ENCODE data around the gene MOK. TPM values are rescaled to one million over a fixed set of nuclear protein-coding genes. Genes with fewer than 3 reads are reported as not detected.

MOK gene
- polyA plus RNA-seq, 2 donors: 7.2 to 8.3 TPM

DNA sequence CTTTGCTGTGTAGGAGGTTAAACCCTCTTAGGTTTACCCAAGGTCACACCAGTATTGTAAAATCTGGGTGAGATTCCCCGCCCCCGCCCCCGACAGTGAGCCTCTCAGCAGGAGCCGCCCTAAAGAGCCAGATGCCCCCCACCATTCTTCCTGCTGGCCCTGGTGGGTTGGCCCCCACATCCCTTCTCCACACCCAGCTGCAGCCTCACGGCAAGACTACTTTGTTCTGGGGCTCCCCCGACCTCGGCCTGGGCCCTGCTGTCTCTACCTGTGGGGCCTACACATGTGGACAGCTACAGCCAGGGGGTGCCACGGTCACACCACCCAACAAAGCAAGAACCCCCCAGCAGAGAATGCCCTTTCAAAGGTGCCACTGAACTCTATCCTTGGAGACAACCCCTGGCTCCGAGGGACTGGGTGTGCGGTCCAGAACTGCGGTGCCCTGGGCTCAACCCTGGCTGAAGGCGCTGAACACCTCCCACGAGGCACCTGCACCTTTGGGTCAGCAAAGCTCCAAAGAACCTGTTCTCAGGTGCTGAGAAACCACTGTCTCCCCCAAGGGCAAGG is 82.9 kb downstream of the MOK start:
- Histone ChIP-seq H3K4me3 (ENCODE audit: low read depth in 1 of 2, low read length in 2 of 2) (no peak overlapping the region), H3K27ac (ENCODE audit: low read depth in 2 of 2, low read length in 1 of 2) (no peak overlapping the region), H3K27me3 (ENCODE audit: control insufficient read depth in 1 of 2, insufficient read depth in 2 of 2, low read length in 2 of 2) (no peaks in the 10 kb centered on the region), H3K9me3 (ENCODE audit: control insufficient read depth in 2 of 2, insufficient read depth in 1 of 2, low read depth in 1 of 2, low read length in 1 of 2) (no peaks in the 10 kb centered on the region), H3K36me3 (ENCODE audit: control insufficient read depth in 2 of 2, insufficient read depth in 2 of 2, low read length in 1 of 2) (peaks cover 4 to 18% of the 10 kb centered on the region in 2 donors), H3K4me1 (ENCODE audit: control insufficient read depth in 2 of 2, insufficient read depth in 2 of 2, low read length in 1 of 2) (peaks cover 0 to 3% of the 10 kb centered on the region in 2 donors)
- 85 to 91% methylated on average over 13 of the region's 13 CpGs for WGBS, 2 donors

DNA sequence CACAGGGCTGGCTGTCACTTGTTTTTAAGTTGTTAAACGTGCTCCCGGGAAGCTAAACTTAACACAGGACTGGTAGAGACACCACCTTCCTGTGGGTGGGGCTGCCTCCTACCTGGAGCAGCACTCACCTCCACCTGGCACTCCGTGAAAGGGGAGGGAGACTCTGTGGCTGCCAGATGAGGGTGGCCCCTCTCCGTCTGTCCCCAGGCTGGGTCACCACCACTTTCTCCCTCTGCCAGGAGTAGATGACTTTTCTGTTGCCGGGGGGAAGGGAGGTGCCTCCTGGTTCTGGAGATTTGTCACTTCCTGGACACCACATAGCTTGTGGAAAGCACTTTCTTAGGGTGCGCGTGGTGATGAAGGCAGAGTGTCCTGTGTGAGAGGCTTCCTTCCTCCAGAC is 83.9 kb downstream of the MOK start:
- WGBS, 2 donors: 41 to 49% methylated on average over 7 of the region's 7 CpGs
- Histone ChIP-seq H3K27ac (ENCODE audit: low read depth in 2 of 2, low read length in 1 of 2) (no peak overlapping the region), H3K27me3 (ENCODE audit: control insufficient read depth in 1 of 2, insufficient read depth in 2 of 2, low read length in 2 of 2) (no peaks in the 10 kb centered on the region), H3K36me3 (ENCODE audit: control insufficient read depth in 2 of 2, insufficient read depth in 2 of 2, low read length in 1 of 2) (peaks cover 4 to 18% of the 10 kb centered on the region in 2 donors), H3K4me1 (ENCODE audit: control insufficient read depth in 2 of 2, insufficient read depth in 2 of 2, low read length in 1 of 2) (peaks cover 0 to 3% of the 10 kb centered on the region in 2 donors), H3K9me3 (ENCODE audit: control insufficient read depth in 2 of 2, insufficient read depth in 1 of 2, low read depth in 1 of 2, low read length in 1 of 2) (no peaks in the 10 kb centered on the region), H3K4me3 (ENCODE audit: low read depth in 1 of 2, low read length in 2 of 2) (no peak overlapping the region)

DNA sequence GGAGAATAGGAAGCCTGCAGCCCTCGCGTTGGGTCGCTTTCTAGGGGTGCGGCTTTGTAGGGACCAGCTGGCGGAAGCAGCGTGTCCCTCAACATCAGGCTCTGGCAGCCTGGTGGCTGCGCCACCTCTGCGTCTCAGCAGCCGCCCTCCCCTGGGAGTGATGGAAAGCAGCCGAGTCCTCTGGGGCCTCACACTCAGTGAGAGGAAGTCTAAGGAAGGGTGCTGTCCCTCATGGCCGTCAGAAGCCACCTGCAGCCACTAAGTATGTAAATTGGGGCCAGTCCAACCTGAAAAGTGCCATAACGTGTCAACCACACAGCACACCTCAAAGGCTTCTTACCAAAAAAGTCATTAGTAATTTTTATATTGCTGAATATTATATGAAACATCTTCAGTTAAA is 84.9 kb downstream of the MOK start:
- Histone ChIP-seq H3K27ac (ENCODE audit: low read depth in 2 of 2, low read length in 1 of 2) (no peak overlapping the region), H3K4me1 (ENCODE audit: control insufficient read depth in 2 of 2, insufficient read depth in 2 of 2, low read length in 1 of 2) (peaks cover 0 to 3% of the 10 kb centered on the region in 2 donors), H3K4me3 (ENCODE audit: low read depth in 1 of 2, low read length in 2 of 2) (no peak overlapping the region), H3K9me3 (ENCODE audit: control insufficient read depth in 2 of 2, insufficient read depth in 1 of 2, low read depth in 1 of 2, low read length in 1 of 2) (no peaks in the 10 kb centered on the region), H3K36me3 (ENCODE audit: control insufficient read depth in 2 of 2, insufficient read depth in 2 of 2, low read length in 1 of 2) (peaks cover 4 to 18% of the 10 kb centered on the region in 2 donors), H3K27me3 (ENCODE audit: control insufficient read depth in 1 of 2, insufficient read depth in 2 of 2, low read length in 2 of 2) (no peaks in the 10 kb centered on the region)
- WGBS, 2 donors: 83 to 86% methylated on average over 12 of the region's 12 CpGs

DNA sequence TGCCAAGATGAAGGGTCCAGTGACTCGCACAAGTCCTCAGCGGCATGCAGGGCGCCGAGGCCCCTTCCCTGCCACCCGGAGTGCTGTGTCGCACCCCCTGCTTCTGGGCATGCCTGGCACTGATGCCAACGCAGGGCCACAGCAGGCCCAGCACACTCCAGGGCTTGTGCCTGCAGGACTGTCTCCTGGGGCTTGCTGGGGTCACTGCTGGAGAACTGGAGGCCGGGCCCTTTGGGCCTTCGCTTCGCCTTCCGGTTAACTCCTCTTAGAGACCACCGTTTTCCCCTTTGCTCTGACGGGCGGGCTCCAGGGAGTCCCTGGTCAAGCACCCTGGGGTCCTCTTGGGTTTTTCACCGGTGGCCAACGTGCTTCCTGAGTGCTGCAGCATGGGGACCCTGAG is 85.6 kb downstream of the MOK start:
- Histone ChIP-seq H3K27ac (ENCODE audit: low read depth in 2 of 2, low read length in 1 of 2) (no peak overlapping the region), H3K36me3 (ENCODE audit: control insufficient read depth in 2 of 2, insufficient read depth in 2 of 2, low read length in 1 of 2) (peaks cover 4 to 18% of the 10 kb centered on the region in 2 donors)
- 94 to 97% methylated on average over 16 of the region's 16 CpGs for WGBS, 2 donors

DNA sequence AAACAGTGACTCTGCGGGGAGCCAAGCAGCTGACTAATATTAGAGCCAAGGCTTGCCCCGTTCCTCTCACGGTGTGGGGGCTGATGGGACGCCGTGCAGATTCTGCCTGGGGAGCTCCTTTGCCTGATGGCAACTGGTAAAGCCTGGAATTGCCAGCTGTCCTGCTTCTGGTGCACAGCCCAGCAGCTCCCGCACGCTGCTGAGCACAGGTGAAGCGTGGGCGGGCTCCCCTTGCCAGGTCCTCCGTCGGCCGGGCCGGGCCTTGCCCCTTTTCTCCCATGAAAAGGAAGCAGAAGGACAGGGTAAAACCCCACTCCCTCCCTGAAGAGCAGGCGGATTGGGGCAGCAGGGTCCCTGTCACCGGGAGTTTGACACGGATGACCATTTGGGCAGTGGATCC is 86.3 kb downstream of the MOK start:
- 77 to 86% methylated on average over 16 of the region's 16 CpGs for WGBS, 2 donors
- Histone ChIP-seq H3K4me3 (ENCODE audit: low read depth in 1 of 2, low read length in 2 of 2) (no peak overlapping the region), H3K4me1 (ENCODE audit: control insufficient read depth in 2 of 2, insufficient read depth in 2 of 2, low read length in 1 of 2) (peaks cover 0 to 3% of the 10 kb centered on the region in 2 donors), H3K27ac (ENCODE audit: low read depth in 2 of 2, low read length in 1 of 2) (no peak overlapping the region), H3K9me3 (ENCODE audit: control insufficient read depth in 2 of 2, insufficient read depth in 1 of 2, low read depth in 1 of 2, low read length in 1 of 2) (no peaks in the 10 kb centered on the region), H3K27me3 (ENCODE audit: control insufficient read depth in 1 of 2, insufficient read depth in 2 of 2, low read length in 2 of 2) (no peaks in the 10 kb centered on the region), H3K36me3 (ENCODE audit: control insufficient read depth in 2 of 2, insufficient read depth in 2 of 2, low read length in 1 of 2) (peaks cover 4 to 23% of the 10 kb centered on the region in 2 donors)

More for the DNA sequence above, 85.6 kb downstream of the MOK start:
- Histone ChIP-seq H3K9me3 (ENCODE audit: control insufficient read depth in 2 of 2, insufficient read depth in 1 of 2, low read depth in 1 of 2, low read length in 1 of 2) (no peaks in the 10 kb centered on the region), H3K4me3 (ENCODE audit: low read depth in 1 of 2, low read length in 2 of 2) (no peak overlapping the region), H3K4me1 (ENCODE audit: control insufficient read depth in 2 of 2, insufficient read depth in 2 of 2, low read length in 1 of 2) (peaks cover 0 to 3% of the 10 kb centered on the region in 2 donors), H3K27me3 (ENCODE audit: control insufficient read depth in 1 of 2, insufficient read depth in 2 of 2, low read length in 2 of 2) (no peaks in the 10 kb centered on the region)

DNA sequence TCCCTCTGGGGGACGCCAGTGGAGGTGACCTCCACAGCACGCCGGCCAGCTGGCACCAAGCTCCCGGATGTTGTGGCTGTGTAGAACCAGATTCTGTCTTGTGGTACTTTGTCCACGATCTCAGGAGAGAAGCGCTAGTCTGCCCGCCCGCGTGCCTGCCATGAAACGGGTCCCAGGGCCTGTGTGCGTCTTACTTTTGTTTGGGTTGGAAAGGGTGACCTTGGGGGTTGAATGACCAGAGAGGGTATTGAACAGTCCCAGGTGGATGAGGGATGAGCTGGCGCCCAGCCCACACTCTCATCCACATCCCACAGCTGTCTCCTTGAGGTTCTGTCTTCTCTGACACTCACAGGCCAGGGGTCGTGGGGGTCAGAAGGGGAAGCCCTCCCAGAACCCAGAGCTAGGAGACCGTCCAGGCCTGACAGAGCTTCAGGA is 87.0 kb downstream of the MOK start:
- Histone ChIP-seq H3K4me1 (ENCODE audit: control insufficient read depth in 2 of 2, insufficient read depth in 2 of 2, low read length in 1 of 2) (peaks cover 0 to 3% of the 10 kb centered on the region in 2 donors), H3K4me3 (ENCODE audit: low read depth in 1 of 2, low read length in 2 of 2) (no peak overlapping the region), H3K27me3 (ENCODE audit: control insufficient read depth in 1 of 2, insufficient read depth in 2 of 2, low read length in 2 of 2) (no peaks in the 10 kb centered on the region), H3K9me3 (ENCODE audit: control insufficient read depth in 2 of 2, insufficient read depth in 1 of 2, low read depth in 1 of 2, low read length in 1 of 2) (no peaks in the 10 kb centered on the region), H3K27ac (ENCODE audit: low read depth in 2 of 2, low read length in 1 of 2) (no peak overlapping the region), H3K36me3 (ENCODE audit: control insufficient read depth in 2 of 2, insufficient read depth in 2 of 2, low read length in 1 of 2) (peaks cover 4 to 22% of the 10 kb centered on the region in 2 donors)
- WGBS, 2 donors: 86 to 92% methylated on average over 14 of the region's 14 CpGs

DNA sequence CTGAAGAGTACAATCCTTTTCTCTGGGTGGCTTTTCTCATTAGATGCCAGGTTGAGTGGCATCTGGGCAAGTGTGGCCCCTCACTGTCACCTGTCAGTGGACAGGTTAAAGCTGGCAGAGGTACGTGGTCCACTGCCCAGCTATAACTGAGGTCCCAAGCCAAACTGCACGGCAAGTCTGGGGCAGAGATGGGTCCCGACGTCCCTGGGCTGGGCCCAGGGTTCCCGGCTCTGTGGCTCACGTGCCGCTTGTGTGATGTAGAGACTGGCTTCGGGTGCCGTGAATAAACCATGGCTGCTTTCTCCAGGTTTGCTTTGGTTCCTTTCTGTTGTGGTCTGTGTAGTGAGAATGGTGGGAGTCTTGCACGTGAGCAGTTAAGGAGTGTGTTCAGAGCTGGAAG is 87.6 kb downstream of the MOK start:
- Histone ChIP-seq H3K4me1 (ENCODE audit: control insufficient read depth in 2 of 2, insufficient read depth in 2 of 2, low read length in 1 of 2) (peaks cover 0 to 3% of the 10 kb centered on the region in 2 donors), H3K27ac (ENCODE audit: low read depth in 2 of 2, low read length in 1 of 2) (no peak overlapping the region), H3K36me3 (ENCODE audit: control insufficient read depth in 2 of 2, insufficient read depth in 2 of 2, low read length in 1 of 2) (peaks cover 4 to 22% of the 10 kb centered on the region in 2 donors), H3K4me3 (ENCODE audit: low read depth in 1 of 2, low read length in 2 of 2) (no peak overlapping the region), H3K27me3 (ENCODE audit: control insufficient read depth in 1 of 2, insufficient read depth in 2 of 2, low read length in 2 of 2) (no peaks in the 10 kb centered on the region), H3K9me3 (ENCODE audit: control insufficient read depth in 2 of 2, insufficient read depth in 1 of 2, low read depth in 1 of 2, low read length in 1 of 2) (no peaks in the 10 kb centered on the region)
- WGBS, 2 donors: 94 to 95% methylated on average over 10 of the region's 10 CpGs

DNA sequence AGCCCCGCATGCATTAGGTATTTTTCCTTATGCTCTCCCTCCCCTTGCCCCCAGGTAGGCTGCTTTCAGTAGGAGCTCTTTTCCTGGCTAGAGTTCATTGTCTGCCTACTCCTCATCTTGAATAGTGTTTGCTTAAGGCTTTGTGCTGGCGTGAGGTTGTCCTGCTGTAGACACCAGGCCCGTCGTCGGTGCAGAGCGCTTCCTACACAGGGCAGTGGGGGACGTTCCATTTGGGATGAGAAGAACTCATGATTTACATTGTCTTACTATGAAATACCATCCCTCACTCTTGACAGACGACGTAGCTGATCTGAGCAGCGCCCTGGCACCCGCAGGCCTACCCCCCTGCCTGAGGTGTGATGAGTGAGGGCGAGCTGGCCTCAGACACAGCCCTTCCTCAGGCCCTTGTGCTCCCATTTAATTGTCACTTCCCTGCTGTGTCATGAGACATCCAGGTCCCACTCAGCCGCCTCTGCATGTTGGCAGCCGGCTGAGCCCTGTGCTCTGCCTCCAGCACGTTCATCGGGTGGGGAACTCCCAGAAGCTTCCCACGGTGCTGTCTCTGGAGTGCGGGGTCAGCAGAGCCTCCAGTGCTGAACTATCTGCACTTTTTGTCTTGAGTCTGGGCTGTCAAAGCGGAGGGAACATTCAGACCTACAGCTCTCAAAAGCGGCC is 89.3 kb downstream of the MOK start:
- Histone ChIP-seq H3K4me3 (ENCODE audit: low read depth in 1 of 2, low read length in 2 of 2) (no peak overlapping the region), H3K27me3 (ENCODE audit: control insufficient read depth in 1 of 2, insufficient read depth in 2 of 2, low read length in 2 of 2) (no peaks in the 10 kb centered on the region), H3K36me3 (ENCODE audit: control insufficient read depth in 2 of 2, insufficient read depth in 2 of 2, low read length in 1 of 2) (peaks cover 0 to 21% of the 10 kb centered on the region in 2 donors), H3K4me1 (ENCODE audit: control insufficient read depth in 2 of 2, insufficient read depth in 2 of 2, low read length in 1 of 2) (no peaks in the 10 kb centered on the region), H3K27ac (ENCODE audit: low read depth in 2 of 2, low read length in 1 of 2) (no peak overlapping the region), H3K9me3 (ENCODE audit: control insufficient read depth in 2 of 2, insufficient read depth in 1 of 2, low read depth in 1 of 2, low read length in 1 of 2) (no peaks in the 10 kb centered on the region)
- 76 to 80% methylated on average over 20 of the region's 20 CpGs for whole genome bisulfite sequencing, 2 donors

DNA sequence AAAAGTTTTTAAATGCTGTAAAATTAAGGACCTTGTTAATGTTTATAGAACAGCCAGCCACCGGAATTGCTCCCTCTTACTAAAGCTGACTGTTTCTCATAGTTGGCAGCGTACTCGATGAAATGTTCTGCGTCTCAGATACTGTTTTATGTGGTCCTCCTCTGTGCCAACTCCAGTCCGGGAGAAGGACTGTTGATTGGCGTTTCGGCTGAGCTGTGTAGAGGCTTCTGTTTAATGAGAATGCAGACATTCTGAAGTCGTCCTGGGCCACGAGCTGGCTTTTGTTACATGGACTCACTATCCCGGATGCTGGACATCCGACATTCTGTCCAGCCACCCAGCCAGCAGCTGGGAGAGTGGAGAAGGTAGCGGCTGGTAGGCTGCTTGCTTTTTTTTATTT is 89.9 kb downstream of the MOK start:
- H3K27me3 ChIP-seq (ENCODE audit: control insufficient read depth in 1 of 2, insufficient read depth in 2 of 2, low read length in 2 of 2): no peaks in the 10 kb centered on the region
- H3K36me3 ChIP-seq (ENCODE audit: control insufficient read depth in 2 of 2, insufficient read depth in 2 of 2, low read length in 1 of 2): peaks cover 0 to 21% of the 10 kb centered on the region in 2 donors
- H3K4me1 ChIP-seq (ENCODE audit: control insufficient read depth in 2 of 2, insufficient read depth in 2 of 2, low read length in 1 of 2): no peaks in the 10 kb centered on the region
- 58 to 59% methylated on average over 12 of the region's 12 CpGs for WGBS, 2 donors
- H3K9me3 ChIP-seq (ENCODE audit: control insufficient read depth in 2 of 2, insufficient read depth in 1 of 2, low read depth in 1 of 2, low read length in 1 of 2): no peaks in the 10 kb centered on the region
- no peak overlapping the region for H3K4me3 ChIP-seq (ENCODE audit: low read depth in 1 of 2, low read length in 2 of 2)
- H3K27ac ChIP-seq (ENCODE audit: low read depth in 2 of 2, low read length in 1 of 2): no peak overlapping the region
